SKM-1 (cell line): ENCODE data around the gene GOLGA8A.
"Not testable (repeated sequence)": the region's sequence is repeated elsewhere in the genome, so short reads cannot be mapped to it uniquely, and the experiment has no call there.

Source experiments
- DNase-seq: peaks from one replicate; lab custom pipeline; 2025; ENCODE audit not compliant: unreplicated experiment; lab: John Stamatoyannopoulos, UW

Gene GOLGA8A

GRCh38 chr15:34437687-34438086, at the start of gene GOLGA8A:
Gene GOLGA8A, minus strand, starts transcription at chr15:34437808. Its CDS starts 48,117 bp downstream, at chr15:34389691.
- DNase-seq: peak; percentile 50

GRCh38 chr15:34483644-34484043, 46.0 kb upstream of the GOLGA8A start:
- no peak for DNase-seq

GRCh38 chr15:34481370-34481769, 43.8 kb upstream of the GOLGA8A start:
- DNase-seq: no peak

GRCh38 chr15:34473840-34474239, 36.2 kb upstream of the GOLGA8A start:
- DNase-seq: no peak

GRCh38 chr15:34472947-34473346, 35.3 kb upstream of the GOLGA8A start:
- no peak for DNase-seq

- no peak for DNase-seq
These were observed 33.3 kb upstream of the GOLGA8A start for GRCh38 chr15:34470892-34471291.

- no peak for DNase-seq
These were observed 32.5 kb upstream of the GOLGA8A start for GRCh38 chr15:34470091-34470490.

GRCh38 chr15:34461730-34462129, 24.1 kb upstream of the GOLGA8A start:
- DNase-seq: no peak

GRCh38 chr15:34460451-34460850, 22.8 kb upstream of the GOLGA8A start:
- DNase-seq: no peak

GRCh38 chr15:34456658-34457057, 19.1 kb upstream of the GOLGA8A start:
- DNase-seq: no peak

GRCh38 chr15:34442891-34443290, 5.3 kb upstream of the GOLGA8A start:
- no peak for DNase-seq

- DNase-seq: no peak
These were observed 2.3 kb upstream of the GOLGA8A start for GRCh38 chr15:34439878-34440277.

- no peak for DNase-seq
These were observed 609 bp downstream of the GOLGA8A start for GRCh38 chr15:34436956-34437442.

- DNase-seq: no peak
These were observed 1.3 kb downstream of the GOLGA8A start for GRCh38 chr15:34436126-34436955.

GRCh38 chr15:34435658-34436057, 1.9 kb downstream of the GOLGA8A start:
- no peak for DNase-seq

- DNase-seq: no peak
These were observed 2.8 kb downstream of the GOLGA8A start for GRCh38 chr15:34434627-34435305.

GRCh38 chr15:34433956-34434626, 3.5 kb downstream of the GOLGA8A start:
- not testable (repeated sequence) for DNase-seq

GRCh38 chr15:34430642-34431041, 7.0 kb downstream of the GOLGA8A start:
- DNase-seq: not testable (repeated sequence)

GRCh38 chr15:34423425-34424090, 14.1 kb downstream of the GOLGA8A start:
- not testable (repeated sequence) for DNase-seq

- DNase-seq: not testable (repeated sequence)
These were observed 16.7 kb downstream of the GOLGA8A start for GRCh38 chr15:34420953-34421352.

GRCh38 chr15:34418435-34418834, 19.2 kb downstream of the GOLGA8A start:
- not testable (repeated sequence) for DNase-seq
